SU-DHL-6 (cell line): ENCODE data around the gene NUMB.

ENCODE experiments used
- H2AFZ ChIP-seq: fragments of 200-600 bp; sonication (generic); 2 replicates; pipeline ENCODE4 v1.6.1; 2014; ENCODE audit warnings: low read depth, mild to moderate bottlenecking, moderate library complexity, mixed read lengths, antibody characterized with exemption, low read length; ENCODE audit not compliant: severe bottlenecking
- H3F3A ChIP-seq: fragments of 200-600 bp; shearing (Covaris generic); 2 replicates; pipeline ENCODE4 v1.6.0; 2016; ENCODE audit warnings: antibody characterized with exemption, mild to moderate bottlenecking; ENCODE audit not compliant: insufficient read depth
- H3K27ac ChIP-seq: fragments of 200-600 bp; sonication (generic); 2 replicates; pipeline ENCODE4 v1.5.1; 2016; ENCODE audit warnings: low read depth, mild to moderate bottlenecking, low read length, moderate library complexity, mixed read lengths
- H3K27me3 ChIP-seq: fragments of 200-600 bp; sonication (generic), shearing (Covaris generic); 2 replicates; pipeline ENCODE4 v1.6.0; 2014; ENCODE audit warnings: mild to moderate bottlenecking, low read length
- H3K36me3 ChIP-seq: fragments of 200-600 bp; sonication (generic); 2 replicates; pipeline ENCODE4 v1.6.1; 2014; ENCODE audit warnings: mild to moderate bottlenecking, low read length, mixed read lengths
- H3K4me2 ChIP-seq: fragments of 300-600, 200-600 bp; shearing (Covaris generic), sonication (generic); 2 replicates; pipeline ENCODE4 v1.6.0; 2014; ENCODE audit warnings: low read length, low read depth, mild to moderate bottlenecking; ENCODE audit not compliant: poor library complexity, severe bottlenecking
- H3K4me3 ChIP-seq: fragments of 200-600 bp; sonication (generic); 2 replicates; pipeline ENCODE4 v1.5.1; 2014; ENCODE audit warnings: antibody characterized with exemption, low read length, mild to moderate bottlenecking, mixed read lengths; ENCODE audit not compliant: insufficient read depth, poor library complexity, severe bottlenecking
- H3K79me2 ChIP-seq: fragments of 200-600 bp; sonication (generic); 2 replicates; pipeline ENCODE4 v1.6.1; 2014; ENCODE audit warnings: mild to moderate bottlenecking, low read length, moderate library complexity; ENCODE audit not compliant: insufficient read depth
- H3K9ac ChIP-seq: fragments of 200-600 bp; sonication (generic); 2 replicates; pipeline ENCODE4 v1.7.0; 2014; ENCODE audit warnings: mild to moderate bottlenecking, low read length
- H3K9me2 ChIP-seq: fragments of 200-600 bp; sonication (generic); replicated peaks from 2 replicates; pipeline ENCODE4 v1.6.1; 2014; ENCODE audit warnings: low read length; ENCODE audit not compliant: insufficient read depth
- H3K9me3 ChIP-seq: fragments of 200-600 bp; sonication (generic); 2 replicates; pipeline ENCODE4 v1.6.1; 2014; ENCODE audit warnings: low read length, mixed read lengths; ENCODE audit not compliant: insufficient read depth
- H4K20me1 ChIP-seq: fragments of 200-600 bp; sonication (generic); 2 replicates; pipeline ENCODE4 v1.6.1; 2014; ENCODE audit warnings: low read depth, mild to moderate bottlenecking, antibody characterized with exemption, low read length, moderate library complexity, mixed read lengths
- CTCF ChIP-seq: fragments of 200-600 bp; sonication (generic); IDR thresholded peaks from one replicate; pipeline ENCODE4 v1.5.1; 2017; ENCODE audit warnings: antibody characterized with exemption, mild to moderate bottlenecking, low read length, moderate library complexity; ENCODE audit not compliant: insufficient read depth, poor library complexity, severe bottlenecking
- EZH2phosphoT487 ChIP-seq: fragments of 200-600 bp; sonication (generic), shearing (Covaris generic); conservative IDR thresholded peaks from 2 replicates; pipeline ENCODE4 v1.6.1; 2018; ENCODE audit warnings: mild to moderate bottlenecking, antibody characterized with exemption, low read length, moderate library complexity, mixed read lengths

Gene NUMB

GRCh38 chr14:73289729-73290128 lies 168.6 kb downstream of the NUMB start:
- Histone ChIP-seq H3K4me2 (no peak overlapping the region), H3K27ac (no peak overlapping the region), H3K27me3 (no peaks in the 10 kb centered on the region), H3K36me3 (peaks cover 4% of the 10 kb centered on the region; the same call in 1 of the 2 replicates), H3K9me2 (no peaks in the 10 kb centered on the region), H3K9me3 (no peaks in the 10 kb centered on the region), H2AFZ (no peak overlapping the region), H3K4me3 (no peak overlapping the region), H4K20me1 (no peaks in the 10 kb centered on the region), H3K79me2 (no peaks in the 10 kb centered on the region), H3K9ac (no peak overlapping the region), H3F3A (no peaks in the 10 kb centered on the region)
- no peak for TF ChIP-seq CTCF

GRCh38 chr14:73289308-73289707 lies 169.0 kb downstream of the NUMB start:
- Histone ChIP-seq H3K4me3 (no peak overlapping the region), H3K4me2 (no peak overlapping the region), H3F3A (no peaks in the 10 kb centered on the region)

GRCh38 chr14:73287071-73287470 lies 171.3 kb downstream of the NUMB start:
- no peak overlapping the region for H3K27ac ChIP-seq
- no peak overlapping the region for H3K4me2 ChIP-seq

More at GRCh38 chr14:73289308-73289707, 169.0 kb downstream of the NUMB start:
- Histone ChIP-seq H2AFZ (no peak overlapping the region), H3K9me2 (no peaks in the 10 kb centered on the region), H3K27ac (no peak overlapping the region), H4K20me1 (no peaks in the 10 kb centered on the region), H3K79me2 (no peaks in the 10 kb centered on the region), H3K27me3 (no peaks in the 10 kb centered on the region), H3K9ac (no peak overlapping the region), H3K9me3 (no peaks in the 10 kb centered on the region), H3K36me3 (peaks cover 4% of the 10 kb centered on the region; the same call in 1 of the 2 replicates)
- TF ChIP-seq EZH2phosphoT487 = no peak
- TF ChIP-seq CTCF = no peak

More at GRCh38 chr14:73287071-73287470, 171.3 kb downstream of the NUMB start:
- H4K20me1 ChIP-seq = no peaks in the 10 kb centered on the region
- no peaks in the 10 kb centered on the region for H3K79me2 ChIP-seq
- H3K9ac ChIP-seq = no peak overlapping the region
- H3K9me2 ChIP-seq = no peaks in the 10 kb centered on the region
- no peaks in the 10 kb centered on the region for H3K27me3 ChIP-seq
- no peak for TF ChIP-seq CTCF
- TF ChIP-seq EZH2phosphoT487 = no peak
- H2AFZ ChIP-seq = no peak overlapping the region
- no peaks in the 10 kb centered on the region for H3K9me3 ChIP-seq
- no peaks in the 10 kb centered on the region for H3F3A ChIP-seq
- no peak overlapping the region for H3K4me3 ChIP-seq
- peaks cover 8% of the 10 kb centered on the region; the same call in 1 of the 2 replicates for H3K36me3 ChIP-seq
